Tibial nerve (tissue), 4 donors: Measurements from ENCODE around the gene MAD2L2. TPM values are rescaled to one million over a fixed set of nuclear protein-coding genes. Genes with fewer than 3 reads are reported as not detected.

ENCODE experiments used
- DNase-seq, 2 donors: peaks; one replicate each; pipeline ENCODE4 v3.0.0-alpha.2; 2019; ENCODE audit warnings: low spot score in 2 of 2
- H3K27ac ChIP-seq, 4 donors: fragments of 200-600 bp; sonication (generic) in 3 of 4; one replicate each; pipeline ENCODE4 v1.5.1; 2017 to 2019; ENCODE audit warnings: mild to moderate bottlenecking in 1 of 4
- H3K27me3 ChIP-seq, 2 donors: fragments of 200-600 bp; sonication (generic) in 1 of 2; one replicate each; pipeline versions ENCODE4 v1.5.1 to v1.6.0; 2017 to 2019
- H3K36me3 ChIP-seq, 3 donors: fragments of 200-600 bp; sonication (generic); one replicate each; pipeline ENCODE4 v1.5.1; 2018 to 2019
- H3K4me1 ChIP-seq, 4 donors: fragments of 200-600 bp; sonication (generic) in 3 of 4; one replicate each; pipeline ENCODE4 v1.5.1; 2017 to 2019
- H3K4me3 ChIP-seq, 4 donors: fragments of 200-600 bp; sonication (generic) in 3 of 4; one replicate each; pipeline ENCODE4 v1.5.1; 2017 to 2019; ENCODE audit warnings: mild to moderate bottlenecking in 1 of 4, moderate library complexity in 1 of 4
- H3K9me3 ChIP-seq, 4 donors: fragments of 200-600 bp; sonication (generic) in 3 of 4; one replicate each; pipeline ENCODE4 v1.5.1; 2017 to 2019
- EP300 ChIP-seq, 2 donors: sonication (generic); formaldehyde crosslinking; IDR thresholded peaks; one replicate each; pipeline ENCODE4 v1.6.1; 2017; ENCODE audit warnings: antibody characterized with exemption in 2 of 2, mild to moderate bottlenecking in 1 of 2
- POLR2A ChIP-seq, 2 donors: fragments of 450-650 bp; IDR thresholded peaks; one replicate each; pipeline ENCODE4 v1.6.1; 2017; ENCODE audit warnings: antibody characterized with exemption in 2 of 2, mild to moderate bottlenecking in 2 of 2, moderate library complexity in 2 of 2
- WGBS, 2 donors: methylation state at CpG; one replicate each; pipeline ENCODE4 v1.1.5; 2018; 5-methylcytosine and 5-hydroxymethylcytosine counted together
- total RNA-seq, 4 donors: library from RNA; depleted of rRNA; stranded (reverse); fragments of >200 nt; gene quantifications; one replicate each; pipeline ENCODE4 v1.1.0, GENCODE V29; 2016
- TF ChIP-seq, protein P1 (sequence below), 5 experiments: fragments of 200-600 bp in 3 of 5; fragments of 450-650 bp in 2 of 5; sonication (generic) in 3 of 5; IDR thresholded peaks; one replicate each; pipeline ENCODE4 v1.5.1; 2016 to 2019; ENCODE audit warnings: antibody characterized with exemption in 5 of 5, mild to moderate bottlenecking in 3 of 5, moderate library complexity in 2 of 5

Gene MAD2L2
- total RNA-seq, 4 donors from 2014 or later, result 28.2 to 56.1 (median 32.3) TPM

DNA sequence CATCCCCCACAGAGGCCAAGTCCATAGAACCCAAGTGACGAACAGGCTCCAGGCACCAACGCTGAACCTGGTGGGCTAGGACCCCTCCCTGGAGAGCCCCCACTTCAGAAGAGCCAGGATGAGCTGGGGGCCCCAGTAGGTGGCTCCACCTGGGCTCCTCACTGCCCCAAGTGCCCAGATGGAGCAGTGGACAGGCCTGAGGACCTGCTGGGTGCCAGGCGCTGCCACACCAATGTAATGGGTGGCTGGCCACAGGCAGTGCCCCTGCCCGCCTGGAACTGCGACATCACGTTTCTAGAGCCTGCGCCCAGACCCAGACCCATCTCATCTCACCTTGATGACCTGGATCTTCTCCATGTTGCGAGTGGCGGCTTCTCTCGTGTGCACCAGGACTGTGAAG is 5.6 kb downstream of the MAD2L2 start:
- H3K36me3 ChIP-seq, result peaks cover 2 to 76% (median 16%) of the 10 kb centered on the region in 3 donors

DNA sequence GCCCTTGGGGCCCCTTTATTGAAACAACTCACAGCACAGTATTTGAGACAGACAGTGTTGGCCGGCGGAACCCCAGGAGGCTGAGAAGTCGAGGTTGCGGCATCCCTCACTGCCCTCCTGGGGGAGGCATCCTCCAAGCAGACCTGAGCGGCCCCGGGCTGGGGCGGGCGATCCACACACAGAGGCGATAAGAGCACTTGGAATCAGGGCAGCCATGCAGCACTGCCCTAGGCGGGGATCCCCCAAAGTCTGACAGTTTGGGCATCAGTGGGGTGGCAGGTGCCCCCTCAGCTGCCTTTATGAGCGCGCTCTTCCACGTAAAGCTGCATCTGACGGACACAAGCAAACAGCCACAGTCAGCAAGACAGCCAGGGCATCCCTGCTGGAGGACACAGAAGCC is 6.5 kb downstream of the MAD2L2 start:
- DNase-seq, result no peak
- Histone ChIP-seq H3K27me3 (no peaks in the 10 kb centered on the region), H3K27ac (no peak overlapping the region), H3K4me3 (no peak overlapping the region), H3K4me1 (peaks cover 0 to 4% (median 2%) of the 10 kb centered on the region in 4 donors), H3K9me3 (no peaks in the 10 kb centered on the region), H3K36me3 (peaks cover 2 to 84% (median 16%) of the 10 kb centered on the region in 3 donors)
- TF ChIP-seq POLR2A (IDR thresholded peaks at IDR 0.05) (no peak), EP300 (IDR thresholded peaks at IDR 0.05) (no peak)
- TF ChIP-seq, protein P1, sequence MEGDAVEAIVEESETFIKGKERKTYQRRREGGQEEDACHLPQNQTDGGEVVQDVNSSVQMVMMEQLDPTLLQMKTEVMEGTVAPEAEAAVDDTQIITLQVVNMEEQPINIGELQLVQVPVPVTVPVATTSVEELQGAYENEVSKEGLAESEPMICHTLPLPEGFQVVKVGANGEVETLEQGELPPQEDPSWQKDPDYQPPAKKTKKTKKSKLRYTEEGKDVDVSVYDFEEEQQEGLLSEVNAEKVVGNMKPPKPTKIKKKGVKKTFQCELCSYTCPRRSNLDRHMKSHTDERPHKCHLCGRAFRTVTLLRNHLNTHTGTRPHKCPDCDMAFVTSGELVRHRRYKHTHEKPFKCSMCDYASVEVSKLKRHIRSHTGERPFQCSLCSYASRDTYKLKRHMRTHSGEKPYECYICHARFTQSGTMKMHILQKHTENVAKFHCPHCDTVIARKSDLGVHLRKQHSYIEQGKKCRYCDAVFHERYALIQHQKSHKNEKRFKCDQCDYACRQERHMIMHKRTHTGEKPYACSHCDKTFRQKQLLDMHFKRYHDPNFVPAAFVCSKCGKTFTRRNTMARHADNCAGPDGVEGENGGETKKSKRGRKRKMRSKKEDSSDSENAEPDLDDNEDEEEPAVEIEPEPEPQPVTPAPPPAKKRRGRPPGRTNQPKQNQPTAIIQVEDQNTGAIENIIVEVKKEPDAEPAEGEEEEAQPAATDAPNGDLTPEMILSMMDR (IDR thresholded peaks at IDR 0.05), result no peak
- WGBS, 2 donors, result 89 to 92% methylated on average over 8 to 11 of the region's 14 CpGs

More for the DNA sequence above, 5.6 kb downstream of the MAD2L2 start:
- TF ChIP-seq POLR2A (IDR thresholded peaks at IDR 0.05), result no peak
- TF ChIP-seq, protein P1 (IDR thresholded peaks at IDR 0.05), result no peak
- TF ChIP-seq EP300 (IDR thresholded peaks at IDR 0.05), result no peak
- DNase-seq, result no peak
- H3K4me1 ChIP-seq, result peaks cover 0 to 12% (median 3%) of the 10 kb centered on the region in 4 donors
- H3K4me3 ChIP-seq, result no peak overlapping the region
- H3K9me3 ChIP-seq, result no peaks in the 10 kb centered on the region
- no peaks in the 10 kb centered on the region for H3K27me3 ChIP-seq
- 92 to 100% methylated on average over 2 of the region's 10 CpGs for WGBS, 2 donors
- H3K27ac ChIP-seq, result no peak overlapping the region

DNA sequence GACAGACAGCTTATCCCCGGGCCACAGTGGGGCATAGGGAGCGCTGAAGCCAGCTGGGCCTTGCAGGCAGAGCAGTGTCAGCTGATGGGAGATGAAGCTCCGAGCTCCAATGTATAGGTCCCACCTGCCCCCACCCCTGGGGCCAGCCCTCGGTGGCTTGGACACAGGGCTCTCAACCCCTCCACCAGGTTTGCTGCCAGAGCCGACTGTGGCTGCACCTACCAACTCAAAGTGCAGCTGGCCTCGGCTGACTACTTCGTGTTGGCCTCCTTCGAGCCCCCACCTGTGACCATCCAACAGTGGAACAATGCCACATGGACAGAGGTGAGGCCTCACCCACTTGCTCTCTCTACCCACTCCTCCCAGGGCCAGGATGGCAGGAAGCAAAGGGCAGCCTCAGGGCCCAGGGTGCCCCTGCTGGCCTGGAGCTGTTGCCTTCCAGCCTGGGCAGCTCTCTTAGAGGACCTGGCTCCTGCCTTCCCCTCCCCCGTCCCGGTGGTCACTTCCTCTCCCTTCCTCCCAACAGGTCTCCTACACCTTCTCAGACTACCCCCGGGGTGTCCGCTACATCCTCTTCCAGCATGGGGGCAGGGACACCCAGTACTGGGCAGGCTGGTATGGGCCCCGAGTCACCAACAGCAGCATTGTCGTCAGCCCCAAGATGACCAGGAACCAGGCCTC is 7.7 kb downstream of the MAD2L2 start:
- no peaks in the 10 kb centered on the region for H3K9me3 ChIP-seq
- TF ChIP-seq POLR2A (IDR thresholded peaks at IDR 0.05) (no peak), EP300 (IDR thresholded peaks at IDR 0.05) (no peak)
- peaks cover 2 to 96% (median 16%) of the 10 kb centered on the region in 3 donors for H3K36me3 ChIP-seq
- 94% methylated on average over 8 to 14 of the region's 14 CpGs for WGBS, 2 donors
- DNase-seq, result no peak
- H3K4me3 ChIP-seq, result no peak overlapping the region
- no peak overlapping the region for H3K27ac ChIP-seq
- no peaks in the 10 kb centered on the region for H3K4me1 ChIP-seq
- H3K27me3 ChIP-seq, result no peaks in the 10 kb centered on the region

DNA sequence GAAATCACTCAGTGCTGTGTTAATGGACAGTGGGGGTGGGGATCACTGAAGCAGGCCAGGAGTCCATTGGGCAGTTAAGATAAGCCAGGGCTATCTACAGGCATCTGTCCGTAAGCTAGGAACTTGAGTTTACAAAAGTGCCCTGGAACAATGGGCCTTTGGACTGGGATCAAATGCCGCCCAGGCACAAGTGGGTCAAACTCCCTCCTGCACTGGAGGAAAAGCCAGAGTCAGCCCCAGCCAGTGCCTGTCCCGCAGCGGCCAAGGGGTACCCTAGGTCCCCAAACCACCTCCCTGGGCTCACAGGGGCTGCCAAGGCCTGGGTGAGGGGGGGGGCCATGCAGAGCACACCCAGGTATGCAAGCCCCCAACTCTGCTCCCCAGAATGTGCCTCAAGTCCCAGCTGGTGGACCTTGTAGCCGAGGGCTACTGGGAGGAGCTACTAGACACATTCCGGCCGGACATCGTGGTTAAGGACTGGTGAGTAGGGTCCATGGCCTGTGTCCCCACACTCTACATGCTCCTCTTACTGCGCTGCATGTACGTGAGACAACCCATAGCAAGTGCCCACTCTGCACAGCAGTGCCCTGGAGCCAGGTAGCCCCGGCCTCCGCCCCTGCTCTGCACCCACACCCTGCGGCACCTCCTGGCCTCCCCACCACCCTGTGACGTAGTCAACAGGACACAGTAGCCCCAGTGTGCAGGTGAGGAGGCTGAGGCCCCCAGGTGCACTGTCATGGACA is 9.2 kb downstream of the MAD2L2 start:
- WGBS, 2 donors, result 78 to 84% methylated on average over 13 to 14 of the region's 14 CpGs
- Histone ChIP-seq H3K27me3 (no peaks in the 10 kb centered on the region), H3K4me3 (no peak overlapping the region), H3K4me1 (peaks cover 0 to 4% (median 0%) of the 10 kb centered on the region in 4 donors), H3K36me3 (peaks cover 2 to 84% (median 16%) of the 10 kb centered on the region in 3 donors), H3K9me3 (no peaks in the 10 kb centered on the region), H3K27ac (no peak overlapping the region)
- DNase-seq, result no peak
- TF ChIP-seq EP300 (IDR thresholded peaks at IDR 0.05), result no peak
- no peak for TF ChIP-seq POLR2A (IDR thresholded peaks at IDR 0.05)
- TF ChIP-seq, protein P1 (IDR thresholded peaks at IDR 0.05), result no peak

DNA sequence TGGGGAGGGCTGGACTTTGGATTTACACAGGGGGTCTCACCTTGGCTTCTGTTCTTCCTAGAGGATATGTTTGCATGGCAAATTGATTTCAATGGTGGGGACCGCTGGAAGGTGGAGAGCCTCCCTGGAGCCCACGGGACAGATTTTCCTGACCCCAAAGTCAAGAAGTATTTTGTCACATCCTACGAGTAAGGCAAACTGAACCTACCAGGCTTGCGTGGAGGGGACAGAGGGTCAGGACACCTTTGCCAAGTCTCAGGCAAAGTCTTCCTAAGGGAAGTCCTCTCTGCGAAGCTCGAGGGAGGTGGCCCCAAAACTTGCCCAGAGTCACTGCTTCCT is 9.8 kb downstream of the MAD2L2 start:
- H3K27ac ChIP-seq, result no peak overlapping the region
- 83 to 93% methylated on average over 6 of the region's 6 CpGs for WGBS, 2 donors

More for the DNA sequence above, 9.8 kb downstream of the MAD2L2 start:
- Histone ChIP-seq H3K4me3 (no peak overlapping the region), H3K4me1 (peaks cover 0 to 4% (median 0%) of the 10 kb centered on the region in 4 donors), H3K36me3 (peaks cover 2 to 78% (median 15%) of the 10 kb centered on the region in 3 donors), H3K9me3 (no peaks in the 10 kb centered on the region), H3K27me3 (no peaks in the 10 kb centered on the region)
- DNase-seq, result no peak
- TF ChIP-seq EP300 (IDR thresholded peaks at IDR 0.05) (no peak), POLR2A (IDR thresholded peaks at IDR 0.05) (no peak)
- TF ChIP-seq, protein P1 (IDR thresholded peaks at IDR 0.05), result no peak
